Fibroblast of lung (primary cell): ENCODE data around the gene PDXDC1. TPM values are rescaled to one million over a fixed set of nuclear protein-coding genes. Genes with fewer than 3 reads are reported as not detected.
A peak's percentile ranks its signal among the peaks of the same experiment; 100 is the strongest.
"Not testable (repeated sequence)": the region's sequence is repeated elsewhere in the genome, so short reads cannot be mapped to it uniquely, and the experiment has no call there.

Experiments
- DNase-seq, 2 donors: peaks; one replicate each; pipeline versions ENCODE4 v3.0.0 to v3.0.0-alpha.2; 2010; ENCODE audit warnings: low read depth in 2 of 2
- H2AFZ ChIP-seq: 2 replicates; pipeline ENCODE4 v1.5.1; 2012; ENCODE audit warnings: low read length, control low read depth, inconsistent platforms
- H3K27ac ChIP-seq: 2 replicates; pipeline ENCODE4 v1.5.1; 2011; ENCODE audit warnings: low read length, control low read depth; ENCODE audit not compliant: insufficient read depth
- H3K27me3 ChIP-seq: 2 replicates; pipeline ENCODE4 v1.5.1; 2011; ENCODE audit warnings: mild to moderate bottlenecking, low read length; ENCODE audit not compliant: control insufficient read depth, insufficient read depth
- H3K36me3 ChIP-seq: 2 replicates; pipeline ENCODE4 v1.5.1; 2011; ENCODE audit warnings: low read length; ENCODE audit not compliant: control insufficient read depth, insufficient read depth
- H3K4me1 ChIP-seq: 2 replicates; pipeline ENCODE4 v1.5.1; 2011; ENCODE audit warnings: low read length; ENCODE audit not compliant: control insufficient read depth, insufficient read depth; ENCODE audit errors: extremely low read depth
- H3K4me2 ChIP-seq: 2 replicates; pipeline ENCODE4 v1.5.1; 2011; ENCODE audit warnings: low read length, control low read depth; ENCODE audit not compliant: insufficient read depth; ENCODE audit errors: extremely low read depth
- H3K4me3 ChIP-seq, 4 experiments: fragments of 200-600 bp in 1 of 4; sonication (generic) in 1 of 4; replicated peaks in 1 of 4; 2 replicates each; pipeline ENCODE4 v1.5.1; 2011 to 2016; ENCODE audit warnings: low read length in 4 of 4, low read depth in 3 of 4, mild to moderate bottlenecking in 3 of 4, control low read depth in 2 of 4, inconsistent platforms in 1 of 4, mixed read lengths in 1 of 4; ENCODE audit not compliant: insufficient read depth in 1 of 4; ENCODE audit errors: control extremely low read depth in 1 of 4
- H3K79me2 ChIP-seq: 2 replicates; pipeline ENCODE4 v1.5.1; 2012; ENCODE audit warnings: mild to moderate bottlenecking, low read length, inconsistent platforms; ENCODE audit not compliant: control insufficient read depth, insufficient read depth
- H3K9ac ChIP-seq: 2 replicates; pipeline ENCODE4 v1.5.1; 2011; ENCODE audit warnings: mild to moderate bottlenecking, low read length, control low read depth; ENCODE audit not compliant: insufficient read depth
- H3K9me3 ChIP-seq: 2 replicates; pipeline ENCODE4 v1.5.1; 2012; ENCODE audit warnings: low read depth, low read length; ENCODE audit not compliant: control insufficient read depth, insufficient read depth
- H4K20me1 ChIP-seq: 2 replicates; pipeline ENCODE4 v1.5.1; 2011; ENCODE audit warnings: low read length; ENCODE audit not compliant: control insufficient read depth, insufficient read depth; ENCODE audit errors: extremely low read depth
- polyA minus RNA-seq: library from RNA; depleted of rRNA, polyadenylated mRNA; stranded (reverse); fragments of >200 nt; gene quantifications from 2 replicates; pipeline ENCODE4 v1.2.3, GENCODE V29; 2011; ENCODE audit warnings: low replicate concordance
- polyA plus RNA-seq, 2 donors: library from polyadenylated mRNA; depleted of rRNA in 1 of 2; stranded (reverse) in 1 of 2; unstranded in 1 of 2; fragments of >200 nt; gene quantifications; 2 replicates each; pipeline ENCODE4 v1.2.1, GENCODE V29; 2011 to 2012; ENCODE audit warnings: missing spikeins in 1 of 2
- total RNA-seq: library from RNA; depleted of rRNA; stranded (reverse); fragments of >200 nt; gene quantifications from 2 replicates; pipeline ENCODE4 v1.2.1, GENCODE V29; 2014

PDXDC1 gene, protein sequence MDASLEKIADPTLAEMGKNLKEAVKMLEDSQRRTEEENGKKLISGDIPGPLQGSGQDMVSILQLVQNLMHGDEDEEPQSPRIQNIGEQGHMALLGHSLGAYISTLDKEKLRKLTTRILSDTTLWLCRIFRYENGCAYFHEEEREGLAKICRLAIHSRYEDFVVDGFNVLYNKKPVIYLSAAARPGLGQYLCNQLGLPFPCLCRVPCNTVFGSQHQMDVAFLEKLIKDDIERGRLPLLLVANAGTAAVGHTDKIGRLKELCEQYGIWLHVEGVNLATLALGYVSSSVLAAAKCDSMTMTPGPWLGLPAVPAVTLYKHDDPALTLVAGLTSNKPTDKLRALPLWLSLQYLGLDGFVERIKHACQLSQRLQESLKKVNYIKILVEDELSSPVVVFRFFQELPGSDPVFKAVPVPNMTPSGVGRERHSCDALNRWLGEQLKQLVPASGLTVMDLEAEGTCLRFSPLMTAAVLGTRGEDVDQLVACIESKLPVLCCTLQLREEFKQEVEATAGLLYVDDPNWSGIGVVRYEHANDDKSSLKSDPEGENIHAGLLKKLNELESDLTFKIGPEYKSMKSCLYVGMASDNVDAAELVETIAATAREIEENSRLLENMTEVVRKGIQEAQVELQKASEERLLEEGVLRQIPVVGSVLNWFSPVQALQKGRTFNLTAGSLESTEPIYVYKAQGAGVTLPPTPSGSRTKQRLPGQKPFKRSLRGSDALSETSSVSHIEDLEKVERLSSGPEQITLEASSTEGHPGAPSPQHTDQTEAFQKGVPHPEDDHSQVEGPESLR
- 64.7 and 68.4 TPM in 2 replicates for total RNA-seq
- polyA plus RNA-seq, result 54.9 and 92.9 TPM in 2 replicates
- polyA plus RNA-seq (2012), result 44.6 and 70.0 TPM in 2 replicates
- polyA minus RNA-seq, result 66.5 and 81.9 TPM in 2 replicates

DNA sequence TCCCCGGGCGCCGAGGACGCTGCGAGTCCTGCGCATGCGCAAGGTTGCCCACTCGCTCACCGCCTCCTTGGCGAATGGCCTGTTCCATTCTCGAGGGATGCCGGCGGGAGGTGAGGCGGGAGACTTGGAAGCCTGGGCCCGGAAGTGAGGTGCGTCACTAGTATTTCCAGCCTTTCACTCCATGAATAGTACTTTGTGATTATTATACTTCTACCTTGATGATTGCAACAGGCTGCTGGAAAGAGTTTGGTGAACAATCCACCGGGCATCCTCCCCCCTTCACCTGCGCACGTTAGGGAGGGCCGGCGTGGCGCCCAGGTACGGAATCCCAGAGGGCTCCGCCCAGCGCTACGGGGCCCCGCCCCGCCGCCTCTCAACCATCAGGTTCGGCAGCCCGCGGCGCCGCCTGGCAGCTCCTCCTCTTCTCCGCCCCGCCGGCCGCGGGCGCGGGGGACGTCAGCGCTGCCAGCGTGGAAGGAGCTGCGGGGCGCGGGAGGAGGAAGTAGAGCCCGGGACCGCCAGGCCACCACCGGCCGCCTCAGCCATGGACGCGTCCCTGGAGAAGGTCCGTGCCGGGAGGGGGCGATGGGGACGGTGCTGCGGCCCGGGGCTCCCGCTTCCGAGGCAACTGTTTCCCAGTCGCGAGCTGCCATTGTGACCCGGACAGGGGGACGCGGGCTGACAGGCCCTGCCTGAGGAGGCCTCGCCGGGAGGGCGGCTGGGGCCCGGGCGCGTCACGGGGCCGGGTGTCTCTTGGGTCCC is at the start of gene PDXDC1:
Gene PDXDC1, plus strand, starts transcription at position 371 of the 762 bp plus-strand sequence. Its CDS starts 174 bp downstream, at position 545.
- H4K20me1 ChIP-seq, H3K36me3 ChIP-seq, H3K27me3 ChIP-seq, H3K9me3 ChIP-seq, H3K4me1 ChIP-seq: not testable (repeated sequence)
- H3K4me3 ChIP-seq, result peak within 1 kb of the TSS; percentile 74 to 95 (median 94)
- H3K27ac ChIP-seq, result peak within 1 kb of the TSS; percentile 89
- H2AFZ ChIP-seq, result peak within 1 kb of the TSS; percentile 88
- DNase-seq, result peak; percentile 71 to 86
- peak within 1 kb of the TSS; percentile 99 for H3K9ac ChIP-seq
- H3K79me2 ChIP-seq, result peaks cover 31% of the 10 kb centered on the region
- H3K4me2 ChIP-seq, result peak within 1 kb of the TSS; percentile 98

GRCh38 chr16:14928064-14928714 is 46.6 kb upstream of the PDXDC1 start:
- H3K27ac ChIP-seq, H2AFZ ChIP-seq, H3K4me2 ChIP-seq, H4K20me1 ChIP-seq, H3K36me3 ChIP-seq, H3K27me3 ChIP-seq, H3K79me2 ChIP-seq, H3K9me3 ChIP-seq, H3K4me1 ChIP-seq, H3K4me3 ChIP-seq, H3K9ac ChIP-seq: not testable (repeated sequence)
- peak in 1 of 2 donors; percentile 2 for DNase-seq

DNA sequence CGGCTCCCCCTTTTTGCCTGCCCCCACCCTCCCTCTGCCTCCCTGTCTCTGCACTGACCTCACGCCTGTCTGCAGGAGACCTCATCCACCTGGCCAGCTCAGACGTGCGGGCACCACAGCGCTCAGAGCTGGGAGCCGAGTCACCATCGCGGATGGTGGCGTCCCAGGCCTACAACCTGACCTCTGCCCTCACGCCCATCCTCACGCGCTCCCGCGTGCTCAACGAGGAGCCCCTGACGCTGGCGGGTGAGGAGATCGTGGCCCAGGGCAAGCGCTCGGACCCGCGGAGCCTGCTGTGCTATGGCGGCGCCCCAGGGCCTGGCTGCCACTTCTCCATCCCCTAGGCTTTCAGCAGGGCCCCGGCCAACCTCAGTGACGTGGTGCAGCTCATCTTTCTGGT is 45.6 kb upstream of the PDXDC1 start:
- H3K4me1 ChIP-seq, H3K4me2 ChIP-seq, H3K9ac ChIP-seq, H3K27me3 ChIP-seq, H3K4me3 ChIP-seq, H3K36me3 ChIP-seq, H3K9me3 ChIP-seq, H3K79me2 ChIP-seq, DNase-seq, H4K20me1 ChIP-seq, H2AFZ ChIP-seq, H3K27ac ChIP-seq: not testable (repeated sequence)

- not testable (repeated sequence) for H3K9me3 ChIP-seq, H3K4me2 ChIP-seq, H3K4me3 ChIP-seq, H3K9ac ChIP-seq, H3K4me1 ChIP-seq, H3K27me3 ChIP-seq, DNase-seq, H3K79me2 ChIP-seq, H2AFZ ChIP-seq, H3K27ac ChIP-seq, H4K20me1 ChIP-seq, H3K36me3 ChIP-seq
Observed at GRCh38 chr16:14930246-14930645, 44.6 kb upstream of the PDXDC1 start.

- not testable (repeated sequence) for DNase-seq
Observed at GRCh38 chr16:14930971-14931370, 43.9 kb upstream of the PDXDC1 start.

More at GRCh38 chr16:14930971-14931370, 43.9 kb upstream of the PDXDC1 start:
- not testable (repeated sequence) for H3K4me1 ChIP-seq, H4K20me1 ChIP-seq, H3K9me3 ChIP-seq, H3K4me2 ChIP-seq, H3K27ac ChIP-seq, H3K4me3 ChIP-seq, H3K27me3 ChIP-seq, H3K36me3 ChIP-seq, H3K79me2 ChIP-seq, H2AFZ ChIP-seq, H3K9ac ChIP-seq
